Erythroblast (primary cell): ENCODE data around the gene PCDHGB5.
"Not testable (repeated sequence)": the region's sequence is repeated elsewhere in the genome, so short reads cannot be mapped to it uniquely, and the experiment has no call there.

Experiments used
- DNase-seq, 2 experiments: peaks; one replicate each; lab custom pipeline; 2025; lab: John Stamatoyannopoulos, UW
- GATA1 ChIP-seq: IDR thresholded peaks from 2 replicates; pipeline ENCODE4 v1.6.1; 2011; ENCODE audit warnings: low read depth, mild to moderate bottlenecking, control low read depth, low read length, moderate library complexity
- POLR2A ChIP-seq: IDR thresholded peaks from 2 replicates; pipeline ENCODE4 v1.6.1; 2011; ENCODE audit warnings: mild to moderate bottlenecking, low read length

The PCDHGB5 gene

GRCh38 chr5:141431286-141431685 is 33.5 kb downstream of the PCDHGB5 start:
- DNase-seq: no peak

GRCh38 chr5:141432308-141432707 is 34.6 kb downstream of the PCDHGB5 start:
- not testable (repeated sequence) for DNase-seq

More at GRCh38 chr5:141431286-141431685, 33.5 kb downstream of the PCDHGB5 start:
- TF ChIP-seq POLR2A: no peak
- TF ChIP-seq GATA1: no peak

- DNase-seq: not testable (repeated sequence)
These were observed 35.0 kb downstream of the PCDHGB5 start for GRCh38 chr5:141432726-141433125.

DNA sequence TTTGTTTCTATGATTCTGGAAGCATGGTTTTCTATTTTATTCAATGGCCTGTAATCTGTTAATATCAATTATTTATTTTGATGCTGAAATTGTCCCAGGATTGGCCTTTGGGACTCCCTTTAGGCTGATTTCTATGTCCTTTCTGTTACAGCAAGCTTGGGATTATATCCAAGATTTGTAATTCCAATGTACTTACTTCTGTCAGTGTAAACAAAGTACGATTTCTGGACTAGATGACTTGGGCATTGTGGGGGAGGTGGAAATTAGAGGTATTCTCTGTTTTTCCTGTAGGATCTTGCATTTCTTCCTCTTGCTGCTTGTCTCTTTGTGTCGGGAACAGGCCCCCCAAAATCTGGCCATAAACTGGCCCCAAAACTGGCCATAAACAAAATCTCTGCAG is 36.3 kb downstream of the PCDHGB5 start:
- TF ChIP-seq POLR2A (no peak), GATA1 (no peak)
- DNase-seq: no peak

GRCh38 chr5:141437221-141437620 is 39.5 kb downstream of the PCDHGB5 start:
- TF ChIP-seq POLR2A (no peak), GATA1 (no peak)
- DNase-seq: no peak

DNA sequence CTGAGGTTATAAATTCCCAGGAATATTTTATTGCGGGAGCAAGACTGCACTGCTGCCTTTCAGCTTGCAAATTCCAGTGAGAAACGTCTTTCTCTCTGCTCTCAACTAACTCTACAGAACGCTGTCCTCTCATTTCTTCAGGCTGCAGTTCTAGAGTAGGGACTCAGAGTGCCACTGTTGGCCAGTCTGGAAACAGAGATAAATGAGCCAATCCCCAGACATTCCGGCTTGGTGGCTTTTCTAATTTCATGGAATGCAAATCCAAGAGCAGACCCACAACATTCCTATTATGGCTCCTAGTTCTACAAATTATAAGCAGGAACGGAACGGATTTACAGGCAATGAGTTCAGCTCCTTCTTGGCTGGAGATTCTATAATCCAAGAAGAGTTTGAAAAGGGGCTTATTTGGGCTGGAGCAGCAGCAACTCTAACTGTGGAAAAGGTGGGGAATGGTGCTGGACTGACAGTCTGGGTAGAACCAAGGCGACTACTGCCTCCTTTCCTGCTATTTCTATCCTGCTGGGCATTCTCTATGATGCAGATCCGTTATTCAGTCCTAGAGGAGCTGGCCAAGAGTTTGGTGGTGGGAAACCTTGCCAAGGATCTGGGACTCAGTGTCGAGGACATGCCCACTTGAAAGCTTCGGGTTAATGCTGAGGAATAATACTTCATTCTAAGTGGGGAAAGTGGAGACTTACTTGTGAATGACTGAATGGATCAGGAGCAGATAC is 41.8 kb downstream of the PCDHGB5 start:
- DNase-seq: no peak
- TF ChIP-seq GATA1 (no peak), POLR2A (no peak)

- TF ChIP-seq POLR2A (no peak), GATA1 (no peak)
- DNase-seq: no peak
These were observed 42.6 kb downstream of the PCDHGB5 start for GRCh38 chr5:141440341-141440740.

- no peak for DNase-seq
- TF ChIP-seq GATA1 (no peak), POLR2A (no peak)
These were observed 43.9 kb downstream of the PCDHGB5 start for GRCh38 chr5:141441571-141442170.
